Pancreas (tissue), 10 donors: ENCODE results near the gene RALA. TPM values are rescaled to one million over a fixed set of nuclear protein-coding genes. Genes with fewer than 3 reads are reported as not detected.

Experiments used
- ATAC-seq, 4 donors: fragments of 200-7000 bp; cut with Tn5 transposase; one replicate each; pipeline versions ENCODE4 v1.8.0 to v1.9.1; 2020; ENCODE audit warnings: mild to moderate bottlenecking in 4 of 4, moderate library complexity in 4 of 4
- DNase-seq, 6 donors: peaks; one replicate each; pipeline ENCODE4 v3.0.0-alpha.2; 2020
- FAIRE-seq: peaks from 2 replicates; lab custom pipeline; 2012; peaks lifted over from hg19 to GRCh38; lab: Jason Lieb, UNC
- H3K27ac ChIP-seq, 4 donors: fragments of 200-600 bp; sonication (generic); 1 replicate in 3 of 4; 2 replicates in 1 of 4; pipeline versions ENCODE4 v1.5.0 to v1.8.0; 2020
- H3K27me3 ChIP-seq, 4 donors: fragments of 200-600 bp; one replicate each; pipeline ENCODE4 v1.8.0; 2021
- H3K36me3 ChIP-seq, 3 donors: fragments of 200-600 bp; sonication (generic) in 1 of 3; one replicate each; pipeline versions ENCODE4 v1.5.0 to v1.8.0; 2020 to 2021
- H3K4me1 ChIP-seq, 3 donors: fragments of 200-600 bp; one replicate each; pipeline ENCODE4 v1.8.0; 2021
- H3K4me3 ChIP-seq, 4 donors: fragments of 200-600 bp; sonication (generic) in 2 of 4; one replicate each; pipeline versions ENCODE4 v1.5.0 to v1.8.0; 2020 to 2021
- H3K9me3 ChIP-seq, 4 donors: fragments of 200-600 bp; one replicate each; pipeline ENCODE4 v1.8.0; 2021
- WGBS, 2 donors: extraction: QIAGEN DNeasy Blood & Tissue Kit; methylation state at CpG; one replicate each; pipeline ENCODE4 v1.1.7; 2013; 5-methylcytosine and 5-hydroxymethylcytosine counted together
- intact Hi-C, 3 donors: fragments of 100-400 bp; cut with DNase I; formaldehyde crosslinking; loops; one replicate each; pipeline versions ENCODE4 v1.11.1 to v1.14.2; 2022
- polyA plus RNA-seq, 2 donors: library from polyadenylated mRNA; stranded (reverse); fragments of 200-250 nt; gene quantifications; one replicate each; pipeline ENCODE4 v1.2.3, GENCODE V29; 2013
- total RNA-seq, 6 donors: library from RNA; stranded (reverse); fragmentation: NEBNext Ultra II Directional in 4 of 6; extraction: Animal tissue kit (Norgen Biotek cat#: 25700) in 4 of 6; gene quantifications; one replicate each; pipeline versions ENCODE4 v1.2.1 to v1.2.4, GENCODE V29; 2021 to 2023
- TF ChIP-seq, protein P1 (sequence below), 4 donors: fragments of 200-600 bp; sonication (generic) in 3 of 4; IDR thresholded peaks; one replicate each; pipeline versions ENCODE4 v1.5.0 to v1.8.0; 2021; ENCODE audit warnings: antibody characterized with exemption in 4 of 4
- donor health status: healthy with polysubstance abuse.
- donor health status: DM: no; HTN: no; CAD: no; lungs with moderate emphysema.
- donor health status: DM: no; HTN: no; CAD: no.
- donor health status: control.
- donor health status: control.
- donor health status: Bipolar disorder and iron deficiency.
- donor health status: DM: yes; HTN: yes; CAD: no.
- donor health status: DM: no; HTN: no; CAD: no.
- donor health status: DM: no; HTN: no; CAD: no.
- donor health status: DM: yes; HTN: yes; CAD: no.

RALA gene
- total and polyA plus RNA-seq, 8 donors: 7.0 to 19.1 (median 8.8) TPM

DNA sequence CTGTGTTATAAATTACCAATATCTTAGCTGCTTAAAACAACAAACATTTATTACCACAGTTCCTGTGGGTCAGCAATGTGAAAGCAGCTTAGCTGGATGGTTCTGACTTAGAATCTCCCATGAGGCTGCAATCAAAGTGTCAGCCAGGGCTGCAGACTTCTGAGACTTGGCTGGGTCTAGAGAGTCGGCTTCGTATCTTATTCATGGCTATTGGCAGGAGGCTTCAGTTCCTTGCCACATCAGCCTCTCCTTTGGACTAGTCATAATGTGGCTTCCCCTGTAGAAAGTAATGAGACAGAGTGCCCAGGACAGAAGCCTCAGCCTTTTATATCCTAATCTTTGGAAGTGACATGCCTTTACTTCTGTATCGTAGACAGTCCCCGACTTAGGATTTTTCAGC, 27.3 kb downstream of the RALA start:
- H3K27ac ChIP-seq: no peak overlapping the region
- intact Hi-C loops: no loop called here
- H3K36me3 ChIP-seq: no peaks in the 10 kb centered on the region
- TF ChIP-seq, protein P1, sequence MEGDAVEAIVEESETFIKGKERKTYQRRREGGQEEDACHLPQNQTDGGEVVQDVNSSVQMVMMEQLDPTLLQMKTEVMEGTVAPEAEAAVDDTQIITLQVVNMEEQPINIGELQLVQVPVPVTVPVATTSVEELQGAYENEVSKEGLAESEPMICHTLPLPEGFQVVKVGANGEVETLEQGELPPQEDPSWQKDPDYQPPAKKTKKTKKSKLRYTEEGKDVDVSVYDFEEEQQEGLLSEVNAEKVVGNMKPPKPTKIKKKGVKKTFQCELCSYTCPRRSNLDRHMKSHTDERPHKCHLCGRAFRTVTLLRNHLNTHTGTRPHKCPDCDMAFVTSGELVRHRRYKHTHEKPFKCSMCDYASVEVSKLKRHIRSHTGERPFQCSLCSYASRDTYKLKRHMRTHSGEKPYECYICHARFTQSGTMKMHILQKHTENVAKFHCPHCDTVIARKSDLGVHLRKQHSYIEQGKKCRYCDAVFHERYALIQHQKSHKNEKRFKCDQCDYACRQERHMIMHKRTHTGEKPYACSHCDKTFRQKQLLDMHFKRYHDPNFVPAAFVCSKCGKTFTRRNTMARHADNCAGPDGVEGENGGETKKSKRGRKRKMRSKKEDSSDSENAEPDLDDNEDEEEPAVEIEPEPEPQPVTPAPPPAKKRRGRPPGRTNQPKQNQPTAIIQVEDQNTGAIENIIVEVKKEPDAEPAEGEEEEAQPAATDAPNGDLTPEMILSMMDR (IDR thresholded peaks at IDR 0.05): no peak
- H3K4me3 ChIP-seq: no peak overlapping the region
- peak in 3 of 4 donors; percentile 21 to 58 (median 47) for ATAC-seq
- FAIRE-seq: no peak
- H3K9me3 ChIP-seq: no peaks in the 10 kb centered on the region
- DNase-seq: no peak
- WGBS, 2 donors: 91 to 96% methylated on average over 4 of the region's 4 CpGs
- H3K4me1 ChIP-seq: no peaks in the 10 kb centered on the region
- no peaks in the 10 kb centered on the region for H3K27me3 ChIP-seq

DNA sequence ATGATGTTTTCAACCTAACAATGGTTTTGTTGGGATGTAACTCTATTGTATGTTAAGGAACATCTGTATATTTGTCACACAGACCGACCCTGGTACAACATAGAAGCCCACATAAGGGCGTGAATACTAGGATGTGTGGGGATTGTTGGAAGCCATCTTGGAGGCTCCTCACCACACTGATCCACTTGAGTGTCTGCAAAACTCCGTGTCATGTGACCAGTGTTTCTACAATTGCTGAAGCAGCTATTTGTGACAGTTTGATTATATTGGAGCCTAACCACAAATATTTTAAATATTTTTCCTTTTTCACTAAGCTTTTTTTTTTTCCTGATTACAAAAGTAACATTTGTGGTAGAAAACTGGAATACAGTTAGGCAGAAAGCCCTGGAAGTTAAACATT, 27.9 kb downstream of the RALA start:
- Histone ChIP-seq H3K4me1 (no peaks in the 10 kb centered on the region), H3K9me3 (no peaks in the 10 kb centered on the region), H3K27ac (no peak overlapping the region), H3K27me3 (no peaks in the 10 kb centered on the region), H3K4me3 (no peak overlapping the region), H3K36me3 (no peaks in the 10 kb centered on the region)
- intact Hi-C loops: no loop called here
- ATAC-seq (no peak), FAIRE-seq (no peak), DNase-seq (no peak)
- TF ChIP-seq, protein P1 (IDR thresholded peaks at IDR 0.05): no peak
- WGBS, 2 donors: 93 to 96% methylated on average over 3 of the region's 3 CpGs

DNA sequence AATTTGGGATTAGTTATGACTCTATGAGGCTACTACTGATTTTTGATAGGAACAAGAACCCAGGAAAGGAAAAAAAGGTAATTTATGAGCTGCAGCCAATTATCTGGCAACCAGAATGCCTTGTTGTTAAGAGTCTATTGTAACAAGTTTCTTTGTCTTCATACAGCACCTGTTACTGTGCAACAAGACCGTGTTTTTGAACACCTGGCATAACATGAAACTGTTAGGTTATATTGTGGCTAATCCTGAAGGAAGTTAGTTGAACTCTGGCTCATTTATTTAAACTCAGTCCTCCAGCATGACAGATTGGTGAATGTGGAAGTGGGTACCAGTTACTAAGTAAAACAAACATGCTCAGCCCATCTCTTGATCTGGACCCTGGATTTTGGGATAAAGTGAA, 33.0 kb downstream of the RALA start:
- H3K4me3 ChIP-seq: no peak overlapping the region
- H3K36me3 ChIP-seq: no peaks in the 10 kb centered on the region
- no peaks in the 10 kb centered on the region for H3K9me3 ChIP-seq
- ATAC-seq (peak in 3 of 4 donors; percentile 17 to 67 (median 67)), DNase-seq (no peak), FAIRE-seq (no peak)
- intact Hi-C loops: no loop called here
- H3K27ac ChIP-seq: peak overlapping the region in 1 of 4 donors; percentile 5
- no peaks in the 10 kb centered on the region for H3K4me1 ChIP-seq
- H3K27me3 ChIP-seq: no peaks in the 10 kb centered on the region
- 61 to 63% methylated on average over 1 of the region's 1 CpG for WGBS, 2 donors
- TF ChIP-seq, protein P1 (IDR thresholded peaks at IDR 0.05): no peak

DNA sequence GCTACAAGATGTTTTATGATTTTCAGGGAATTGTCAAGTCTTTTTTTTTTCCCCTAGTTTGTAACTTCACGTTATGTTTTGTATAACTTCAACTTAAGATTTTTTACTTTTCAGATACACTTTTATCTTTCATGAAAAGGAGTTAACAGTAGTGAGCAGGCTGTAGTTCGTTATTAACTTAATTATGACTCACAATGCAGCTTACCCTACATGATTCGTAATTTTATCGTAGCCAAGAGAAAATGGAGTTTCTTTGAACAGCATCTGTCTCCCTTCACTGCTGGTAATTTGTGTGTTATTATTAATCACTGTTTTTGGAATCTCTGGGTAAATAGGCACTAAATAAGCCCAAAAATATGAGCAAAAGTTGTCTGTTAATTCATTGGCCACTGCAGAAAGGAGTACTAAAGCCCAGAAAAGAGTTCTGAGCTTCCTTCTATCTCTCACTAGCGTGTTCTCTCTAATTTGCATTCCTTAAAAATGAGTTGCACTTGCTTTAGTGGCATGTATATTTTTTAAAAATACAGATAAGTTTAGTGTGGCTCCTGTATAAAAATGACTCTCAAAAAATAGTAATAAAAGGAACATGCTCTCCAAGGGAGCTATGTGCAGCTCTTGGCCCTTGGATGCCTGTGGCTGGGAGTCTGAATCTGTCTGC, 36.1 kb downstream of the RALA start:
- H3K9me3 ChIP-seq: no peaks in the 10 kb centered on the region
- DNase-seq (no peak), ATAC-seq (no peak), FAIRE-seq (no peak)
- WGBS, 2 donors: 80 to 88% methylated on average over 5 of the region's 5 CpGs
- intact Hi-C loops: no loop called here
- TF ChIP-seq, protein P1 (IDR thresholded peaks at IDR 0.05): no peak
- no peaks in the 10 kb centered on the region for H3K36me3 ChIP-seq
- H3K4me1 ChIP-seq: no peaks in the 10 kb centered on the region
- H3K27me3 ChIP-seq: no peaks in the 10 kb centered on the region
- no peak overlapping the region for H3K4me3 ChIP-seq
- H3K27ac ChIP-seq: no peak overlapping the region

DNA sequence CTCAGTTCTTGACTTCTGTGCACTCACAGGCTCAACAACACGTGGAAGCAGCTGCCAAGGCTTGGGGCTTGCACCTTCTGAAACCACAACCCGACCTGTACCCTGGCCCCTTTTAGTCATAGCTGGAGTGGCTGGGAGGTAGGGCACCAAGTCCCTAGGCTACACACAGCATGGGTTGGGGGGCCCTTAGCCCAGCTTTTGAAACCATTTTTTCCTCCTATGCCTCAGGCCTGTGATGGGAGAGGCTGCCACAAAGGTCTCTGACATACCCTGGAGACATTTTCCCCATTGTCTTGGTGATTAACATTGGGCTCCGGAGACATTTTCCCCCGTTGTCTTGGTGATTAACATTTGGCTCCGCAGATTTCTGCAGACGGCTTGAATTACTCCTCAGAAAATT, 38.6 kb downstream of the RALA start:
- no peak for DNase-seq
- ATAC-seq: no peak
- Histone ChIP-seq H3K36me3 (no peaks in the 10 kb centered on the region), H3K9me3 (no peaks in the 10 kb centered on the region), H3K27ac (no peak overlapping the region), H3K27me3 (no peaks in the 10 kb centered on the region), H3K4me1 (no peaks in the 10 kb centered on the region), H3K4me3 (no peak overlapping the region)
- FAIRE-seq: no peak
- intact Hi-C loops: no loop called here
- 97 to 99% methylated on average over 6 of the region's 6 CpGs for WGBS, 2 donors
- TF ChIP-seq, protein P1 (IDR thresholded peaks at IDR 0.05): no peak
